ENCODE results near the gene RAB27A. TPM values are rescaled to one million over a fixed set of nuclear protein-coding genes. Genes with fewer than 3 reads are reported as not detected.

RAB27A gene
- total and polyA plus RNA-seq, 9 of the 15 experiments (the other 6 are each of a cell fraction or from before 2014, with no cell fraction given) = 31.5 to 171 (median 80.4) TPM

DNA sequence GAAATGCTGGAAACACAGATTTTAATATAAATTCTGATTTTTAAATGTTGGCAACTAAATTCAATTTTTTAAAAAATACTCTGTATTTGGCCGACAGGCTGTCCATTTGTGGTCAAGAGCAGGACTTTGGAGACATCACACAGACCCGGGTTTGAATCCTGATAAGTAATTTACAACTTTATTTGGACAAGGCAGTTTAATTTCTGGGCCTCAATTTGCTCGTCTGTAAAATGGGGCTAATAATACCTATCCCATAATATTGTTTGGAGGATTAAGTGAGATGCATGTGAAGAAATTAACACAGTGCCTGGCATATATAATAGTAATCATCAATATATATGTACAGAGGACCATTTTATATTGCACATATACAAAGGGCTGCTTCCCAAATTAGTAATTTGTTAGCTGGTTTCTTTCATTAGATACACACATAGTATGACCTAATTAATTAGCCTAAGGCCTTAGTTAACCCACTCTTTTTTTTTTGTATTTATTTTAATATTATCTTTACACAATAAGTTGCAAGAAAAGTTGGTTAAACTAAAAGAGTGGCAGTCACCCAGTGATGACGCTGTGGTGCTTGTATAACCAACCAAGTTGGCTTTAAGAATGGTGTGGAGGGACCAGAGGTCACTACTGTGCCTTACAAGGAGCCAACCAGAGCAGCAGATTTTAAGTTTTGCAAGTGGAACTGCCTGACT is 30.1 kb upstream of the RAB27A start (continued):
- TF ChIP-seq, protein P1, sequence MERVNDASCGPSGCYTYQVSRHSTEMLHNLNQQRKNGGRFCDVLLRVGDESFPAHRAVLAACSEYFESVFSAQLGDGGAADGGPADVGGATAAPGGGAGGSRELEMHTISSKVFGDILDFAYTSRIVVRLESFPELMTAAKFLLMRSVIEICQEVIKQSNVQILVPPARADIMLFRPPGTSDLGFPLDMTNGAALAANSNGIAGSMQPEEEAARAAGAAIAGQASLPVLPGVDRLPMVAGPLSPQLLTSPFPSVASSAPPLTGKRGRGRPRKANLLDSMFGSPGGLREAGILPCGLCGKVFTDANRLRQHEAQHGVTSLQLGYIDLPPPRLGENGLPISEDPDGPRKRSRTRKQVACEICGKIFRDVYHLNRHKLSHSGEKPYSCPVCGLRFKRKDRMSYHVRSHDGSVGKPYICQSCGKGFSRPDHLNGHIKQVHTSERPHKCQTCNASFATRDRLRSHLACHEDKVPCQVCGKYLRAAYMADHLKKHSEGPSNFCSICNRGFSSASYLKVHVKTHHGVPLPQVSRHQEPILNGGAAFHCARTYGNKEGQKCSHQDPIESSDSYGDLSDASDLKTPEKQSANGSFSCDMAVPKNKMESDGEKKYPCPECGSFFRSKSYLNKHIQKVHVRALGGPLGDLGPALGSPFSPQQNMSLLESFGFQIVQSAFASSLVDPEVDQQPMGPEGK (CRISPR knock-in tag; IDR thresholded peaks at IDR 0.05; ENCODE audit: borderline replicate concordance) = no peak
- TF ChIP-seq HDAC1 (IDR thresholded peaks at IDR 0.05) (peak in 1 of 2 experiments; percentile 86; a peak in 2 of 4 replicates), MBD2 (IDR thresholded peaks at IDR 0.05; ENCODE audit: borderline replicate concordance, low read depth) (0 out of 2 replicates have a peak, but pooled peaks have one; percentile 13), PRPF4 (IDR thresholded peaks at IDR 0.05; ENCODE audit: insufficient read depth, low read depth, low read length, poor library complexity, severe bottlenecking) (no peak), ZFPM2 (CRISPR knock-in tag; IDR thresholded peaks at IDR 0.05) (no peak), PHF8 (IDR thresholded peaks at IDR 0.05; ENCODE audit: borderline replicate concordance, low read length) (no peak), HNRNPUL1 (IDR thresholded peaks at IDR 0.05; ENCODE audit: low read length) (no peak), ESRRA (IDR thresholded peaks at IDR 0.05; ENCODE audit: borderline replicate concordance, low read depth) (no peak), RCOR1 (IDR thresholded peaks at IDR 0.05; ENCODE audit: borderline replicate concordance in 1 of 2, low read depth in 2 of 2, low read length in 2 of 2) (peak; percentile 90 to 97), HDAC2 (IDR thresholded peaks at IDR 0.05) (peak; percentile 98)
- TF ChIP-seq, protein P2, sequence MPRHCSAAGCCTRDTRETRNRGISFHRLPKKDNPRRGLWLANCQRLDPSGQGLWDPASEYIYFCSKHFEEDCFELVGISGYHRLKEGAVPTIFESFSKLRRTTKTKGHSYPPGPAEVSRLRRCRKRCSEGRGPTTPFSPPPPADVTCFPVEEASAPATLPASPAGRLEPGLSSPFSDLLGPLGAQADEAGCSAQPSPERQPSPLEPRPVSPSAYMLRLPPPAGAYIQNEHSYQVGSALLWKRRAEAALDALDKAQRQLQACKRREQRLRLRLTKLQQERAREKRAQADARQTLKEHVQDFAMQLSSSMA (CRISPR knock-in tag; IDR thresholded peaks at IDR 0.05) = no peak
- TF ChIP-seq, protein P3, sequence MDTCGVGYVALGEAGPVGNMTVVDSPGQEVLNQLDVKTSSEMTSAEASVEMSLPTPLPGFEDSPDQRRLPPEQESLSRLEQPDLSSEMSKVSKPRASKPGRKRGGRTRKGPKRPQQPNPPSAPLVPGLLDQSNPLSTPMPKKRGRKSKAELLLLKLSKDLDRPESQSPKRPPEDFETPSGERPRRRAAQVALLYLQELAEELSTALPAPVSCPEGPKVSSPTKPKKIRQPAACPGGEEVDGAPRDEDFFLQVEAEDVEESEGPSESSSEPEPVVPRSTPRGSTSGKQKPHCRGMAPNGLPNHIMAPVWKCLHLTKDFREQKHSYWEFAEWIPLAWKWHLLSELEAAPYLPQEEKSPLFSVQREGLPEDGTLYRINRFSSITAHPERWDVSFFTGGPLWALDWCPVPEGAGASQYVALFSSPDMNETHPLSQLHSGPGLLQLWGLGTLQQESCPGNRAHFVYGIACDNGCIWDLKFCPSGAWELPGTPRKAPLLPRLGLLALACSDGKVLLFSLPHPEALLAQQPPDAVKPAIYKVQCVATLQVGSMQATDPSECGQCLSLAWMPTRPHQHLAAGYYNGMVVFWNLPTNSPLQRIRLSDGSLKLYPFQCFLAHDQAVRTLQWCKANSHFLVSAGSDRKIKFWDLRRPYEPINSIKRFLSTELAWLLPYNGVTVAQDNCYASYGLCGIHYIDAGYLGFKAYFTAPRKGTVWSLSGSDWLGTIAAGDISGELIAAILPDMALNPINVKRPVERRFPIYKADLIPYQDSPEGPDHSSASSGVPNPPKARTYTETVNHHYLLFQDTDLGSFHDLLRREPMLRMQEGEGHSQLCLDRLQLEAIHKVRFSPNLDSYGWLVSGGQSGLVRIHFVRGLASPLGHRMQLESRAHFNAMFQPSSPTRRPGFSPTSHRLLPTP (IDR thresholded peaks at IDR 0.05; ENCODE audit: borderline replicate concordance, extremely low read depth, insufficient read length) = no peak
- TF ChIP-seq, protein P4, sequence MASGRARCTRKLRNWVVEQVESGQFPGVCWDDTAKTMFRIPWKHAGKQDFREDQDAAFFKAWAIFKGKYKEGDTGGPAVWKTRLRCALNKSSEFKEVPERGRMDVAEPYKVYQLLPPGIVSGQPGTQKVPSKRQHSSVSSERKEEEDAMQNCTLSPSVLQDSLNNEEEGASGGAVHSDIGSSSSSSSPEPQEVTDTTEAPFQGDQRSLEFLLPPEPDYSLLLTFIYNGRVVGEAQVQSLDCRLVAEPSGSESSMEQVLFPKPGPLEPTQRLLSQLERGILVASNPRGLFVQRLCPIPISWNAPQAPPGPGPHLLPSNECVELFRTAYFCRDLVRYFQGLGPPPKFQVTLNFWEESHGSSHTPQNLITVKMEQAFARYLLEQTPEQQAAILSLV (tag; IDR thresholded peaks at IDR 0.05) = no peak
- TF ChIP-seq, protein P5, sequence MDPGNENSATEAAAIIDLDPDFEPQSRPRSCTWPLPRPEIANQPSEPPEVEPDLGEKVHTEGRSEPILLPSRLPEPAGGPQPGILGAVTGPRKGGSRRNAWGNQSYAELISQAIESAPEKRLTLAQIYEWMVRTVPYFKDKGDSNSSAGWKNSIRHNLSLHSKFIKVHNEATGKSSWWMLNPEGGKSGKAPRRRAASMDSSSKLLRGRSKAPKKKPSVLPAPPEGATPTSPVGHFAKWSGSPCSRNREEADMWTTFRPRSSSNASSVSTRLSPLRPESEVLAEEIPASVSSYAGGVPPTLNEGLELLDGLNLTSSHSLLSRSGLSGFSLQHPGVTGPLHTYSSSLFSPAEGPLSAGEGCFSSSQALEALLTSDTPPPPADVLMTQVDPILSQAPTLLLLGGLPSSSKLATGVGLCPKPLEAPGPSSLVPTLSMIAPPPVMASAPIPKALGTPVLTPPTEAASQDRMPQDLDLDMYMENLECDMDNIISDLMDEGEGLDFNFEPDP (CRISPR knock-in tag; IDR thresholded peaks at IDR 0.05) = no peak
- TF ChIP-seq, protein P6, sequence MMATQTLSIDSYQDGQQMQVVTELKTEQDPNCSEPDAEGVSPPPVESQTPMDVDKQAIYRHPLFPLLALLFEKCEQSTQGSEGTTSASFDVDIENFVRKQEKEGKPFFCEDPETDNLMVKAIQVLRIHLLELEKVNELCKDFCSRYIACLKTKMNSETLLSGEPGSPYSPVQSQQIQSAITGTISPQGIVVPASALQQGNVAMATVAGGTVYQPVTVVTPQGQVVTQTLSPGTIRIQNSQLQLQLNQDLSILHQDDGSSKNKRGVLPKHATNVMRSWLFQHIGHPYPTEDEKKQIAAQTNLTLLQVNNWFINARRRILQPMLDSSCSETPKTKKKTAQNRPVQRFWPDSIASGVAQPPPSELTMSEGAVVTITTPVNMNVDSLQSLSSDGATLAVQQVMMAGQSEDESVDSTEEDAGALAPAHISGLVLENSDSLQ (IDR thresholded peaks at IDR 0.05) = peak; percentile 38; the same call in 1 of the 2 replicates
